Tibial nerve (tissue), 3 donors: ENCODE data around the gene NEIL1.

Experiments used
- CTCF ChIP-seq, 5 experiments: fragments of 200-600 bp in 3 of 5; fragments of 450-650 bp in 2 of 5; sonication (generic) in 3 of 5; IDR thresholded peaks; one replicate each; pipeline ENCODE4 v1.5.1; 2016 to 2019; ENCODE audit warnings: antibody characterized with exemption in 5 of 5, mild to moderate bottlenecking in 3 of 5, moderate library complexity in 2 of 5
- POLR2A ChIP-seq, 2 donors: fragments of 450-650 bp; IDR thresholded peaks; one replicate each; pipeline ENCODE4 v1.6.1; 2017; ENCODE audit warnings: antibody characterized with exemption in 2 of 2, mild to moderate bottlenecking in 2 of 2, moderate library complexity in 2 of 2

DNA sequence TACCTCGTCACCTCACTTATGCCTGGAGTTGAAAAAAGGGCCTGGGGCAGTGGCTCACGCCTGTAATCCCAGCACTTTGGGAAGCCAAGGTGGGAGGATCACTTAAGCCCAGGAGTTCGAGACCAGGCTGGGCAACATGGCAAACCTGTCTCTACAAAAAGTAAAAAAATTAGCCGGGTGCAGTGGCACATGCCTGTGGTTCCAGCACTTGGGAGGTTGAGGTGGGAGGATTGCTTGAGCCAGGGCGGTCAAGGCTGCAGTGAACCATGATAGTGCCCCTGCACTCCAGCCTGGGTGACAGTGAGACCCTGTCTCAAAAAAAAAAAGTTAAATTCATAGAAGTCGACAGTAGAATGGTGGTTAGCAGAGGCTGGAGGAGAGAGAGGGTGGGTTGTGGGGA, 4.6 kb upstream of the NEIL1 start:
- no peak for TF ChIP-seq CTCF (IDR thresholded peaks at IDR 0.05)
- TF ChIP-seq POLR2A (IDR thresholded peaks at IDR 0.05) = no peak
